HepG2 (cell line): Measurements from ENCODE around the gene P2RX1. TPM values are rescaled to one million over a fixed set of nuclear protein-coding genes. Genes with fewer than 3 reads are reported as not detected.

Experiments used
- ATAC-seq: fragments of 200-7000 bp; cut with Tn5 transposase; 3 replicates; pipeline ENCODE4 v1.9.1; 2020; ENCODE audit warnings: mild to moderate bottlenecking, moderate library complexity
- BruUV-seq: library from RNA; stranded (reverse); fragments of 400-500 nt; replicated peaks from 2 replicates; lab custom pipeline; 2021; lab: Mats Ljungman, UMichigan
- CTCF ChIA-PET: fragments of 300-600 bp; formaldehyde crosslinking; extraction: SDS; loops from one replicate; lab custom pipeline; 2021; ENCODE audit warnings: low total read pairs, inconsistent platforms, low intra/inter-chr PET ratio; lab: Yijun Ruan, JAX
- POLR2A ChIA-PET: fragments of 350-600 bp; sonication (Branson Sonifier 250); formaldehyde crosslinking; loops from one replicate; lab custom pipeline; 2020; ENCODE audit warnings: antibody characterized with exemption, inconsistent platforms; lab: Yijun Ruan, JAX
- DNase-seq: peaks from one replicate; pipeline ENCODE4 v3.0.0-alpha.2; 2015; ENCODE audit warnings: low spot score
- FAIRE-seq: peaks from 3 replicates; lab custom pipeline; 2011; peaks lifted over from hg19 to GRCh38; lab: Jason Lieb, UNC
- H2AFZ ChIP-seq: one replicate; pipeline ENCODE4 v1.6.1; 2011; ENCODE audit warnings: low read length, inconsistent platforms
- H3K27ac ChIP-seq: fragments of 300-600 bp; 3 replicates; pipeline ENCODE4 v1.8.0; 2011; ENCODE audit warnings: mixed run types, mild to moderate bottlenecking, mixed read lengths, low read length, inconsistent platforms; ENCODE audit not compliant: insufficient read depth; ENCODE audit errors: extremely low read length
- H3K27me3 ChIP-seq, 2 experiments: fragments of 200-600 bp in 1 of 2; 2 replicates in 1 of 2; 3 replicates in 1 of 2; pipeline versions ENCODE4 v1.6.0 to v1.8.0; 2011; ENCODE audit warnings: low read length in 2 of 2, mild to moderate bottlenecking in 2 of 2, moderate library complexity in 2 of 2, inconsistent platforms in 1 of 2; ENCODE audit not compliant: insufficient read depth in 2 of 2, control insufficient read depth in 1 of 2
- H3K36me3 ChIP-seq, 2 experiments: fragments of 200-600 bp in 1 of 2; replicated peaks in 1 of 2; 2 replicates in 1 of 2; 3 replicates in 1 of 2; pipeline versions ENCODE4 v1.5.1 to v1.8.0; 2011; ENCODE audit warnings: low read length in 2 of 2, inconsistent platforms in 1 of 2; ENCODE audit not compliant: insufficient read depth in 2 of 2, control insufficient read depth in 1 of 2
- H3K4me1 ChIP-seq: 2 replicates; pipeline ENCODE4 v1.5.1; 2012; ENCODE audit warnings: low read length, inconsistent platforms; ENCODE audit not compliant: insufficient read depth
- H3K4me2 ChIP-seq: 2 replicates; pipeline ENCODE4 v1.6.0; 2011; ENCODE audit warnings: low read depth, low read length, inconsistent platforms
- H3K4me3 ChIP-seq, 3 experiments: fragments of 200-600 bp in 1 of 3; sonication (generic), shearing (Covaris generic) in 1 of 3; replicated peaks in 1 of 3; 2 replicates each; pipeline ENCODE4 v1.5.1; 2011 to 2016; ENCODE audit warnings: low read length in 3 of 3, inconsistent platforms in 2 of 3, low read depth in 2 of 3, mild to moderate bottlenecking in 2 of 3, control low read depth in 1 of 3, mixed read lengths in 1 of 3; ENCODE audit not compliant: insufficient read depth in 1 of 3
- H3K79me2 ChIP-seq: one replicate; pipeline ENCODE4 v1.6.1; 2011; ENCODE audit warnings: low read length, inconsistent platforms; ENCODE audit not compliant: insufficient read depth
- H3K9ac ChIP-seq: 2 replicates; pipeline ENCODE4 v1.6.0; 2011; ENCODE audit warnings: mild to moderate bottlenecking, low read depth, low read length, inconsistent platforms; ENCODE audit not compliant: insufficient read depth
- H3K9me3 ChIP-seq: 2 replicates; pipeline ENCODE4 v1.5.1; 2012; ENCODE audit warnings: mild to moderate bottlenecking, low read length
- H4K20me1 ChIP-seq: 2 replicates; pipeline ENCODE4 v1.6.0; 2011; ENCODE audit warnings: inconsistent platforms, mild to moderate bottlenecking, low read length, moderate library complexity; ENCODE audit not compliant: insufficient read depth
- HNRNPLL ChIP-seq: fragments of 200-400 bp; formaldehyde crosslinking; IDR thresholded peaks from 2 replicates; pipeline ENCODE4 v1.6.1; 2017; ENCODE audit warnings: mild to moderate bottlenecking, low read depth, low read length; ENCODE audit not compliant: poor library complexity, severe bottlenecking
- KAT2B ChIP-seq: fragments of 150-350 bp; IDR thresholded peaks from 2 replicates; pipeline ENCODE4 v1.6.1; 2014; ENCODE audit warnings: low read depth, low read length, borderline replicate concordance
- MTF2 ChIP-seq: sonication (generic); formaldehyde crosslinking; IDR thresholded peaks from 2 replicates; pipeline ENCODE4 v1.5.0; 2020; ENCODE audit warnings: missing genetic modification reagents, borderline replicate concordance
- RELA ChIP-seq: sonication (generic); formaldehyde crosslinking; IDR thresholded peaks from 2 replicates; pipeline ENCODE4 v1.4.0; 2020; ENCODE audit warnings: missing genetic modification reagents
- SP2 ChIP-seq: sonication (generic); formaldehyde crosslinking; IDR thresholded peaks from 2 replicates; pipeline ENCODE4 v1.5.1; 2020; ENCODE audit warnings: mild to moderate bottlenecking, missing genetic modification reagents
- ZFYVE20 ChIP-seq: sonication (generic); formaldehyde crosslinking; IDR thresholded peaks from 2 replicates; pipeline ENCODE4 v1.8.0; 2023; ENCODE audit warnings: low read depth, mild to moderate bottlenecking, moderate library complexity, missing genetic modification reagents, borderline replicate concordance
- ZNF615 ChIP-seq: sonication (generic); formaldehyde crosslinking; IDR thresholded peaks from 2 replicates; pipeline ENCODE4 v1.5.0; 2020; ENCODE audit warnings: mild to moderate bottlenecking, missing genetic modification reagents, borderline replicate concordance
- ZNF777 ChIP-seq: sonication (generic); formaldehyde crosslinking; IDR thresholded peaks from 2 replicates; pipeline ENCODE4 v1.4.0; 2020; ENCODE audit warnings: missing genetic modification reagents
- ZNF816 ChIP-seq: sonication (generic); formaldehyde crosslinking; IDR thresholded peaks from 2 replicates; pipeline ENCODE4 v1.8.0; 2022; ENCODE audit warnings: missing genetic modification reagents, mild to moderate bottlenecking, borderline replicate concordance
- WGBS: methylation state at CpG from one replicate; pipeline ENCODE4 v1.1.6; 2017; ENCODE audit warnings: low lambda C conversion rate; 5-methylcytosine and 5-hydroxymethylcytosine counted together
- in situ Hi-C: cut with HindIII; loops from 2 replicates; pipeline ENCODE4 v1.10.0; 2017; ENCODE audit warnings: low pct_unique_long_range_greater_than_20kb; ENCODE audit not compliant: extremely low pct_ligation_motif_present
- intact Hi-C: fragments of 100-400 bp; cut with micrococcal nuclease; formaldehyde crosslinking; loops from one replicate; pipeline ENCODE4 v1.10.0; 2022; ENCODE audit not compliant: unreplicated experiment
- polyA plus RNA-seq, 8 experiments: library from polyadenylated mRNA; depleted of rRNA in 3 of 8; stranded (reverse) in 7 of 8; unstranded in 1 of 8; fragments of >200 nt; fragmentation: Illumina TruSeq in 4 of 8; extraction: Trizol in 4 of 8; gene quantifications; 2 replicates each; pipeline versions ENCODE4 v1.2.1 to v1.2.3, GENCODE V29; 2011 to 2016; ENCODE audit warnings: low read depth in 4 of 8, missing spikeins in 1 of 8, mixed read lengths in 1 of 8; ENCODE audit not compliant: insufficient read depth in 1 of 8
- total RNA-seq, 5 experiments: library from RNA; depleted of rRNA; stranded (reverse); fragments of >200 nt; fragmentation: Illumina TruSeq; extraction: Trizol; gene quantifications; 2 replicates each; pipeline ENCODE4 v1.2.3, GENCODE V29; 2016; ENCODE audit warnings: low read depth in 1 of 5
- TF ChIP-seq, protein P1 (sequence below): sonication (generic); formaldehyde crosslinking; IDR thresholded peaks from 2 replicates; pipeline ENCODE4 v1.5.1; 2020; ENCODE audit warnings: mild to moderate bottlenecking, missing genetic modification reagents, moderate library complexity
- TF ChIP-seq, protein P2 (sequence below): sonication (generic); formaldehyde crosslinking; IDR thresholded peaks from 2 replicates; pipeline ENCODE4 v1.4.0; 2020; ENCODE audit warnings: mild to moderate bottlenecking, missing genetic modification reagents, borderline replicate concordance

The P2RX1 gene
- total and polyA plus RNA-seq, 2 of the 13 experiments (the other 11 are each of a cell fraction or from before 2014, with no cell fraction given) = 0.04 to 0.50 TPM

DNA sequence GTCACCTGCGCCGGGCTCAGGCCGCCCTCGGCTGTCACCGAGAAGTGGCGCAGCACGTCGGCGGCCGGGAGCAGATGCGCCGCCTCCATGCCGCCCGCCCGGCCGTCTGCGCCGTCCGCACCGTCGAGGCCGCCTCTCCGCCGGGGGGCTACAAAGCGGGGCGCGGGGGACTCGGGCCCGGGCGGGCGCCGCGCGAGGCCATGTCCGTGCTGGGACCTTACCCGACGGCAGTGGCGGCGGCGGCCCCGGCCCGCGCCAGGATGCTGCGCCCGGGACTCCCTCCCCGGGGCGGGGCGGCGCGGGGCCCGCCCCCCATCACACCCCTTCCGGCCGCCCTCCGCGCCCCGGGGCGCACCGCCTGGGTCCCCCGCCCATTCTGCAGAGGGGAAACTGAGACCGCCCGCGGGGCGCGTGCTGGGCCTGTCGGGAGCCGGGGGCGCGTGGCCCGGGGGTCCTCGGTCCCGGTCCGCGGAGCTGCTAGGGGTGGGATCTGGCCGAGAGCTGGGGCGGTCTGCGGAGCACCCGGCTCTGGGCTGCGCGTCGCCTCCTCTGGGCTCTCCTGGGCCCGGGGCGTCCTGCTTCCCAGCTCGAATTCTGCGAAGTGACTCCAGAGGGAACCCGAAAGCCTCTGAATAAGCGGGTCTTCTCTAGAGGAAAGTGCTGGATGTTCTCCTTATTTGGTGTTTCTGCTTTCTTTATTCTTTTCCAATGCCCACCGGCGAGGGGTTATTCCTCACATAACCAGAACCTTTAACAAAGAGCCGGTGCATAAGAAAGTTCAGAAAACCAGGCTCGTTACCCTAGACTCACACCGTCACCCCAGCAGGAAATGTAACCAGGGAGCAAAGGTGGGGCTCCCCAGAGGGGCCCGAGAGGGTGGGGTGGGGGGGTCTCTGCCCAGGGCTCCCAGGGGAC, 48.2 kb upstream of the P2RX1 start, which contains the start of gene ATP2A3:
Gene ATP2A3, minus strand, starts transcription at position 235 of the 915 bp plus-strand sequence. Its CDS starts 146 bp downstream, at position 89.
- POLR2A ChIA-PET = no interaction called here
- Histone ChIP-seq H2AFZ (no peak within 1 kb of the TSS), H3K9me3 (no peaks in the 10 kb centered on the region), H3K79me2 (no peaks in the 10 kb centered on the region), H3K4me3 (peak within 1 kb of the TSS in 2 of 3 experiments; percentile 21 to 48; a peak in 3 of 6 replicates), H3K36me3 (no peaks in the 10 kb centered on the region), H3K27ac (no peak within 1 kb of the TSS), H4K20me1 (no peaks in the 10 kb centered on the region), H3K27me3 (peaks cover 4 to 71% of the 10 kb centered on the region in 2 experiments), H3K4me1 (peaks cover 35% of the 10 kb centered on the region), H3K9ac (no peak within 1 kb of the TSS)
- in situ Hi-C loops (no loop called here), intact Hi-C loops (no loop called here)
- CTCF ChIA-PET = no interaction called here
- BruUV-seq = no TSS peak
- no peak for TF ChIP-seq RELA (CRISPR knock-in tag)
- TF ChIP-seq ZNF777 (CRISPR knock-in tag) = peak; percentile 59; the same call in 1 of the 2 replicates
- TF ChIP-seq HNRNPLL = peak; percentile 4
- TF ChIP-seq, all 625 proteins: peak for 2
- ATAC-seq (peak; percentile 9; the same call in 1 of the 3 replicates), FAIRE-seq (no peak), DNase-seq (no peak)
- peak within 1 kb of the TSS; percentile 42 for H3K4me2 ChIP-seq
- WGBS = 14% methylated on average over 17 of the region's 92 CpGs

DNA sequence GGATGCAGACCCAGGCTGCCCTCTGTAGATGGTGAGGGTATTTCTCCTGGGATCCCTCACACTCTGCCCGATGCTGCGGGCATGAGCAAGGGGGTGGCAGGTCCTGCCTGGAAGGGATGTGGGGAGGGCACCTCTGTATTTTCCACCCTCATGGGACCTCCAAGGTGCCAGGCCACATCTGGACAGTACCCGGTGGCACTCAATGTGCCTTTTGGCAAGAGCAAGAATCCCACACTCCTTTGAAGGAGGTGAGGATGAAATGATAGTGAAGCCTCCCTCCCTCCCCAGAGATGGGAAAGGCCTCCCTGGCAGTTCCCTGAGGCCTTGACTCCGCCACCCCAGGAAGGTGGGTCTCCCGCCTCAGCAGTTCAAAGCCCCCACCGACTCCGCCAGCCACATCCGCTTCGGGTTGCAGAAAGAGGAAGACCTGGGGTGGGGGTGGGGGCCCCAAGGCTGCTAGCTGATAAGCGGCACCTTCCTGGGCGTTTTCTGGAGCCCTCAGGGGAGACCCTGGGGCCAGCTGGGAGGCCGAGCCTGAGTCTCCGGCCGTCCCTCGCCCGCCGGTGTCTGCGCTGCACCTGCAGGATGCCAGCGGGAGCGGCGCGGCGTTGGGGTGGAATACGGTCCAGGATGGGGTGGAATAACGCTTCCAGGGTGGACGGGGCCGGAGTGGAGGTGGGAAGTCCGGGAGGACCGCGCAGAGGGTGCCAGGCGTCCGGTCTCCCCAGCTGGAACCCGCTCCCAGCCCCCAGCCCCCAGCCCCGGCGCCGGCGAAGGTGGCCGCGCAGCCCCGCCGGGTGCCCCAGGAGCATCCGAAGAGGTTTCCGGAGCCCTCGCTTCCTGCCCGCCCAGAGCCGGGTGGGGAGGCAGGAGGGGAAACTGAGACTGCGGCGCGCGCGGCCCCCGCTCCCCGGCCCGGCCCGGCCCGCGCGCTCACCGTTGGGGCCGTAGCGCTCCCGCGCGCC, 47.3 kb upstream of the P2RX1 start:
- no peaks in the 10 kb centered on the region for H3K9me3 ChIP-seq
- H3K27ac ChIP-seq = no peak overlapping the region
- ChIA-PET CTCF (no interaction called here), POLR2A (no interaction called here)
- no peak overlapping the region for H2AFZ ChIP-seq
- no peak for DNase-seq
- no peak overlapping the region for H3K4me3 ChIP-seq
- H3K36me3 ChIP-seq = no peaks in the 10 kb centered on the region
- no peaks in the 10 kb centered on the region for H3K79me2 ChIP-seq
- BruUV-seq = no TSS peak
- no peak overlapping the region for H3K9ac ChIP-seq
- peaks cover 42% of the 10 kb centered on the region for H3K4me1 ChIP-seq
- peaks cover 4 to 67% of the 10 kb centered on the region in 2 experiments for H3K27me3 ChIP-seq
- intact Hi-C loops = no loop called here
- in situ Hi-C loops = no loop called here
- no peak overlapping the region for H3K4me2 ChIP-seq
- no peak for ATAC-seq
- no peak for FAIRE-seq
- WGBS = 74% methylated on average over 21 of the region's 64 CpGs
- no peaks in the 10 kb centered on the region for H4K20me1 ChIP-seq
- TF ChIP-seq ZNF816 (no peak), SP2 (CRISPR knock-in tag) (no peak), ZFYVE20 (CRISPR knock-in tag) (no peak), MTF2 (no peak), ZNF615 (CRISPR knock-in tag) (no peak), KAT2B (no peak)
- TF ChIP-seq, protein P1, sequence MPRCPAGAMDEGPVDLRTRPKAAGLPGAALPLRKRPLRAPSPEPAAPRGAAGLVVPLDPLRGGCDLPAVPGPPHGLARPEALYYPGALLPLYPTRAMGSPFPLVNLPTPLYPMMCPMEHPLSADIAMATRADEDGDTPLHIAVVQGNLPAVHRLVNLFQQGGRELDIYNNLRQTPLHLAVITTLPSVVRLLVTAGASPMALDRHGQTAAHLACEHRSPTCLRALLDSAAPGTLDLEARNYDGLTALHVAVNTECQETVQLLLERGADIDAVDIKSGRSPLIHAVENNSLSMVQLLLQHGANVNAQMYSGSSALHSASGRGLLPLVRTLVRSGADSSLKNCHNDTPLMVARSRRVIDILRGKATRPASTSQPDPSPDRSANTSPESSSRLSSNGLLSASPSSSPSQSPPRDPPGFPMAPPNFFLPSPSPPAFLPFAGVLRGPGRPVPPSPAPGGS (CRISPR knock-in tag) = no peak
- TF ChIP-seq, protein P2, sequence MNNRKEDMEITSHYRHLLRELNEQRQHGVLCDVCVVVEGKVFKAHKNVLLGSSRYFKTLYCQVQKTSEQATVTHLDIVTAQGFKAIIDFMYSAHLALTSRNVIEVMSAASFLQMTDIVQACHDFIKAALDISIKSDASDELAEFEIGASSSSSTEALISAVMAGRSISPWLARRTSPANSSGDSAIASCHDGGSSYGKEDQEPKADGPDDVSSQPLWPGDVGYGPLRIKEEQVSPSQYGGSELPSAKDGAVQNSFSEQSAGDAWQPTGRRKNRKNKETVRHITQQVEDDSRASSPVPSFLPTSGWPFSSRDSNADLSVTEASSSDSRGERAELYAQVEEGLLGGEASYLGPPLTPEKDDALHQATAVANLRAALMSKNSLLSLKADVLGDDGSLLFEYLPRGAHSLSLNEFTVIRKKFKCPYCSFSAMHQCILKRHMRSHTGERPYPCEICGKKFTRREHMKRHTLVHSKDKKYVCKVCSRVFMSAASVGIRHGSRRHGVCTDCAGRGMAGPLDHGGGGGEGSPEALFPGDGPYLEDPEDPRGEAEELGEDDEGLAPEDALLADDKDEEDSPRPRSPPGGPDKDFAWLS (CRISPR knock-in tag) = no peak
